Right atrium auricular region (tissue), 2 donors: ENCODE data around the gene EFEMP1. TPM values are rescaled to one million over a fixed set of nuclear protein-coding genes. Genes with fewer than 3 reads are reported as not detected.

Experiments
- DNase-seq: peaks from one replicate; pipeline ENCODE4 v3.0.0-alpha.2; 2019; ENCODE audit warnings: low spot score
- H3K27ac ChIP-seq, 2 donors: fragments of 200-600 bp; sonication (generic); 1 replicate in 1 of 2; 2 replicates in 1 of 2; pipeline ENCODE4 v1.5.1; 2016 to 2019
- H3K27me3 ChIP-seq, 2 donors: fragments of 200-600 bp; sonication (generic); one replicate each; pipeline versions ENCODE4 v1.5.1 to v1.6.0; 2017 to 2019
- H3K36me3 ChIP-seq: fragments of 200-600 bp; sonication (generic); one replicate; pipeline ENCODE4 v1.5.1; 2016
- H3K4me1 ChIP-seq, 2 donors: fragments of 200-600 bp; sonication (generic); one replicate each; pipeline versions ENCODE4 v1.5.1 to v1.6.0; 2017 to 2019
- H3K4me3 ChIP-seq, 2 donors: fragments of 200-600 bp; sonication (generic); 1 replicate in 1 of 2; 2 replicates in 1 of 2; pipeline ENCODE4 v1.5.1; 2017 to 2019; ENCODE audit warnings: mild to moderate bottlenecking in 1 of 2, moderate library complexity in 1 of 2
- H3K9me3 ChIP-seq, 2 donors: fragments of 200-600 bp; sonication (generic); one replicate each; pipeline ENCODE4 v1.5.1; 2019
- CTCF ChIP-seq, 2 donors: fragments of 200-600 bp; sonication (generic); IDR thresholded peaks; one replicate each; pipeline ENCODE4 v1.5.1; 2019; ENCODE audit warnings: antibody characterized with exemption in 2 of 2
- total RNA-seq, 2 donors: library from RNA; depleted of rRNA; stranded (reverse); fragments of >200 nt; gene quantifications; one replicate each; pipeline ENCODE4 v1.1.0, GENCODE V29; 2016

EFEMP1 gene
- total RNA-seq, 2 donors from 2014 or later, result 246 to 308 TPM

GRCh38 chr2:55954306-55955035, 30.9 kb upstream of the EFEMP1 start:
- DNase-seq, result no peak
- peaks cover 0 to 12% of the 10 kb centered on the region in 2 donors for H3K4me1 ChIP-seq
- TF ChIP-seq CTCF (IDR thresholded peaks at IDR 0.05), result no peak
- no peak overlapping the region for H3K4me3 ChIP-seq
- H3K27ac ChIP-seq, result peak overlapping the region in 1 of 2 donors; percentile 62
- no peaks in the 10 kb centered on the region for H3K27me3 ChIP-seq
- H3K9me3 ChIP-seq, result no peaks in the 10 kb centered on the region
- H3K36me3 ChIP-seq, result no peaks in the 10 kb centered on the region

DNA sequence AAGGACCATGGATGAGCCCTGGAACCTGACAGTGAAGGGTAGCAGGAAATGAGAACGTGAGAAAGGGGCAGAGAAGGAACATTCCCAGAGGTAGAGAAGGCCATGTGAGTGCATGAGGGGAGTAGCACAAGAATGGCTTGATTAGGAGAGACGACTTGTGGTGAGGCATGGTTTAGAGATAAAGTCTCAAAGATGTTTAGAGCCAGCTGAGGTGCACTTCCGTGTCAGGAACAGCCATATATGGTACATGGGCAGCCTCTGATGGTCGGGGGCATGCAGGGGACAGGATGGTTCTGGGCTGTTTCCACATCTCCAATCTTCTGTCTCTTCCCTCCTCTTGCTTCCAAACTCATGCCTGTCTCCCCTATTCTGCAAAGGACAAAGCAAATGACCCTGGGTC, 28.8 kb upstream of the EFEMP1 start:
- Histone ChIP-seq H3K4me3 (no peak overlapping the region), H3K27ac (no peak overlapping the region), H3K36me3 (no peaks in the 10 kb centered on the region), H3K4me1 (peaks cover 0 to 1% of the 10 kb centered on the region in 2 donors), H3K9me3 (no peaks in the 10 kb centered on the region), H3K27me3 (no peaks in the 10 kb centered on the region)
- no peak for DNase-seq
- no peak for TF ChIP-seq CTCF (IDR thresholded peaks at IDR 0.05)

DNA sequence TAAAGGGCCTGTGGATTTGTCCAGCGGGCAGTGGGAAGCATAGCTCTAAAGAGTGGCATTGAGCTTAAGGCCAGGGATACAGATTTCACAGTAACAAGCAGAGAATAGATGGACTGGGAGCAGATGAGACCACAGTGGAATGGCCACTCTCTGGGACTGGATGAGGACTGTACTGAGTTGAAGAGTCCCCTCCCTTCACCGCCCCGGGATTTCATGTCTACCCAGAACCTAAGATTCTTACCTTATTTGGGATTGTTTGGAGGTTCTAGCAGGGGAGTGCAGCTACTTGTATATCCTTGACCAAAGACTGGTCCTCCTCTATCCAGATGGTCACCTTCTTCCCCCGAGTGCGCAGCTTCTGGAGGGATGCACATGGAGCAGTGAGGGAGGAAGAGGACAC, 28.0 kb upstream of the EFEMP1 start:
- H3K4me3 ChIP-seq, result no peak overlapping the region
- H3K27me3 ChIP-seq, result no peaks in the 10 kb centered on the region
- H3K4me1 ChIP-seq, result no peaks in the 10 kb centered on the region
- DNase-seq, result no peak
- no peaks in the 10 kb centered on the region for H3K9me3 ChIP-seq
- no peaks in the 10 kb centered on the region for H3K36me3 ChIP-seq
- no peak for TF ChIP-seq CTCF (IDR thresholded peaks at IDR 0.05)
- H3K27ac ChIP-seq, result no peak overlapping the region

GRCh38 chr2:55949613-55950012, 26.0 kb upstream of the EFEMP1 start:
- TF ChIP-seq CTCF (IDR thresholded peaks at IDR 0.05), result no peak

DNA sequence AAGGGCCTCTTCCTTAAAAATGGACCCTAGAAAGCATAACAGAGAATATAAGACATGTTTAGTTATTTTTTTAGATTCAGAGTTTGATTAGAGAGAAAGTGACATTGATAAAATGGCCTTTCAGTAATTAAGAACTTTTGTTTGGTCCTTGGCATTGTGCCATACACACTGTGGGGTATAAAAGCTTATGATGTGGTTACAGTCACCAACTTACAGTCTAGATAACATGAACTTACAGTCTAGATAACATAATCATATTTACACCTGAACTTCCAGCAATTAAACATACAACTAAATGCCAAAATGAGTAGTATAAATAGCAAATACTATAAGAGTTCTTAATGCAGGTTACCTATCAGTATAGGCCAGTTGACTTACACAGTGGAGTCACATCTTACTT, 25.6 kb upstream of the EFEMP1 start:
- Histone ChIP-seq H3K27me3 (no peaks in the 10 kb centered on the region), H3K9me3 (no peaks in the 10 kb centered on the region), H3K36me3 (no peaks in the 10 kb centered on the region), H3K4me1 (no peaks in the 10 kb centered on the region), H3K27ac (no peak overlapping the region), H3K4me3 (no peak overlapping the region)
- TF ChIP-seq CTCF (IDR thresholded peaks at IDR 0.05), result no peak
- no peak for DNase-seq

More at GRCh38 chr2:55949613-55950012, 26.0 kb upstream of the EFEMP1 start:
- H3K27ac ChIP-seq, result no peak overlapping the region
- H3K36me3 ChIP-seq, result no peaks in the 10 kb centered on the region
- H3K4me3 ChIP-seq, result no peak overlapping the region
- H3K9me3 ChIP-seq, result no peaks in the 10 kb centered on the region
- DNase-seq, result no peak
- no peaks in the 10 kb centered on the region for H3K4me1 ChIP-seq
- H3K27me3 ChIP-seq, result no peaks in the 10 kb centered on the region
